Stimulated activated naive CD8-positive, alpha-beta T cell treated with anti-CD3 and anti-CD28 coated beads, Interleukin-15, Interleukin-2, amounts not matched to agents 100 ng/mL and 50 ng/mL, for 24 hours (primary cell): Measurements from ENCODE around the gene TUBA1A.

Experiments
- H3K27ac Mint-ChIP-seq: one replicate; pipeline ENCODE4 v1.8.0; 2021; ENCODE audit warnings: mild to moderate bottlenecking, mixed read lengths
- H3K27me3 Mint-ChIP-seq: one replicate; pipeline ENCODE4 v1.8.0; 2021; ENCODE audit warnings: mixed read lengths
- H3K36me3 Mint-ChIP-seq: one replicate; pipeline ENCODE4 v1.8.0; 2021; ENCODE audit warnings: low read depth, mixed read lengths
- H3K4me1 Mint-ChIP-seq: one replicate; pipeline ENCODE4 v1.8.0; 2021; ENCODE audit warnings: low read depth, mixed read lengths
- H3K4me3 Mint-ChIP-seq: one replicate; pipeline ENCODE4 v1.8.0; 2021; ENCODE audit warnings: mild to moderate bottlenecking, mixed read lengths
- H3K9me3 Mint-ChIP-seq: one replicate; pipeline ENCODE4 v1.8.0; 2021; ENCODE audit warnings: mixed read lengths

TUBA1A gene

DNA sequence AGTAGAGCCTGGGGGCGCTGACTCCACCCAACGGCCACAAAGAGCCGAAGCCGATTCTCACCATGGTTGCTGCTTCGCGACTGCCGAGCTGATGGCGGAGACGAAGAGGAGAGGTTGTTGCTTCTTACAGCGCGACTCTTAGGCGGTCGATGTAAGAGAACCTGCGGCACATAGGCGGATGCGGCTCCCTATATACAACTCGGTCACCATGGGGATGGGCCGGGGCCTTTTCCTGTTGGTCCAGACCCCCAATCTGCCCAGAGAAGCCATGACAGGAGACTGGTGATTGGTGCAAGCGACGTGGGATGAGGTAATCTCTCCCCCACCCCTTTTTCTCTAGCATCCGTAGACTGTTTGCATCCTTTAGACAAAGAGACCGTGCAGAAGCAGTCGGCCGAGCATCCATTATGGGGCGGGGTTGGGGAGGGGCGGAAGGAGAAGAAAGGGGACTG, at the start of gene TUBA1A:
Gene TUBA1A, minus strand, starts transcription at position 165 of the 452 bp plus-strand sequence. Its CDS starts 101 bp downstream, at position 64.
- Mint-ChIP-seq H3K4me3 (peak within 1 kb of the TSS; percentile 90), H3K27ac (peak within 1 kb of the TSS; percentile 89), H3K36me3 (peaks cover 18% of the 10 kb centered on the region), H3K4me1 (peaks cover 19% of the 10 kb centered on the region), H3K27me3 (no peaks in the 10 kb centered on the region), H3K9me3 (no peaks in the 10 kb centered on the region)

DNA sequence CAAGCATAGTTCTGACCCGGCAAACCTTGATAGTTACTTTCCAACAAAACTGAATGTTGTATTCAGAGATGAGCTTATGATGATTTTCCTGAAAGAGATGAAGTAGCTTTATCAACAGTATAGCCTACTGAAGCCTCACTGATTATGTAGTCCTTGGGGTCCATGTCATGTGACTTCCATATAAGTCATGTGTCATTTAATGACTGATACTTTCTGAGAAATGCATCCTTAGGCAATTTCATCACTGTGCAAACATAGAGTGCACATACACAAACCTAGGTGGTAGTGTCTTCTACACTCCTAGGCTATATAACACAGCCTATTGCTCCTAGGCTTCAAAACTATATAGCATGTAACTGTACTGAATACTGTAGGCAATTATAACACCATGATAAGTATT, 47.5 kb upstream of the TUBA1A start:
- no peak overlapping the region for H3K27ac Mint-ChIP-seq
- H3K4me3 Mint-ChIP-seq = no peak overlapping the region
- H3K36me3 Mint-ChIP-seq = no peaks in the 10 kb centered on the region
- H3K9me3 Mint-ChIP-seq = no peaks in the 10 kb centered on the region
- peaks cover 23% of the 10 kb centered on the region for H3K4me1 Mint-ChIP-seq
- peaks cover 3% of the 10 kb centered on the region for H3K27me3 Mint-ChIP-seq

DNA sequence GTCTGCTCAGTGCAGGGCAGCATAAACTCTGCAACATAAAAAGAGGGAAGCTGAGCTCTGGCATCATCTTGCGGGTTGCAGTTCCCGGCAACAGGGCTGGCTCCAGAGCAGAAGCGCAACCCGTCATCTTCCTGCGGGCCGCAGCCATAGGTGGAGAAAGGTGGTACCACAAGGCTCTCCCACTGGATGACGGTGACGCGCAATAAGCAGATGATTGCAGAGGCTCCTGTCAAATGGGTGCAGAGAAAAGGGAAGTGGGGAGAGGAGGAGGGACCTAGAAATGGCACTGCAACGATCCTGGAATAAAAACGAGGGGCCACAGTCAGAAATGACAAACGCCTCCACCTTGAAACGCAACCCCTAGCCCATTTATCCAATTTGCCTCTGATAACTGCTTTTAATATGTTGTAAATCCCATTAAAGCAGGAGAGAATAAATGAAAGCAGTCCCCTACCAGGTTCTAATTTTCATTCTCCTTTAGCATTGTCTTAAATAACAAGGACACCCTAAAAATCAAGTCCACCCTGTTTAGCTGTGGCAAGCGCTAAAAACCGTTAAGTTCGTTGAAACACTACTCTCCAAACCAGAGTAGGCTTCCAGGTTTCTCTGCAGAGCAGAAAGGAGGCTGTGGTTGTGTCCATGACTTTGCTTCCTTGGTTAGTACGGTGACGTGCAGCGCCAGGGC, 45.1 kb upstream of the TUBA1A start:
- peak overlapping the region; percentile 88 for H3K4me3 Mint-ChIP-seq
- no peaks in the 10 kb centered on the region for H3K36me3 Mint-ChIP-seq
- peaks cover 23% of the 10 kb centered on the region for H3K4me1 Mint-ChIP-seq
- peak overlapping the region; percentile 83 for H3K27ac Mint-ChIP-seq
- peaks cover 3% of the 10 kb centered on the region for H3K27me3 Mint-ChIP-seq
- H3K9me3 Mint-ChIP-seq = no peaks in the 10 kb centered on the region

DNA sequence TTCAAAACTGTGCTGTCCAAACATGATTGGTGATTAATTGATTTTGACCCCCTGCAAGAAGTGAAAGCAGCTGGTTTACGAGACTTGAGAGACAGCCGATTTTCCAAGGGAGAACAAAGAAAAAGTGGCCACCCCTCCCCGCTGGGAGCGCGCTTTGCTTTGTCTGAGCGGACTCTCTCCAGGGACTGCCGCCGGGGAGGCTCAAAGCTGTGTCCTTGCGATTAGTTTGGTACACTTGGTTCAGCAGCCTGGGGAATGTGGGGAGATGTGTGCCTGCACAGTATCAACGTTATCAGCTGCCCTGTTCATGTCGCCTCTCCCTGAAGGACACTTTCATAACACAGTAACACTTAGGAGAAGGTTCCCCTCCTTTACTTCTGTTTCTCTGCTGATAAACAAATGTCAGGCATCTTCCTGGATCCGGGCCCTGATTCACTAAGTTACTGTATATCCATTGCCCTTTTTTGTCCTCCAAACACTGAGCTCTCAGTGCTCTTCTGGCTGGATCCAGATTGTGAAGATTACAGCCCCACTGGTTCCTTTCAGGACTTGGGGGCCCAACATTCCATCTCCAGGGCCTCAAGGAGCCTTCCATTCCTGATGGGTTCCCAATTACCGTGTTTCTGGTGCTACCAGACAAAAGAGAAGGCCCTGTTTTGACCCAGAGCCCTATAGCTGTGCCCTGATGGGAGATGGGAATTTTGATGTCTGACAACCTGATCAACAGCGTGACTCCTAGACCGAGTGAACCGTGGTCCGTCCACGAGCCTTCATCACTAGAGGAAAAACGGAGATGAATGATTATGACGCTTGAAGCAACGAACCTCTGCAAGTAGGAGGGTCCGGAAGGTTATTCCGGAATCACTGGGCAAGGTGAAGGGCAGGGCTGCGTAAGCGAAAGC, 44.3 kb upstream of the TUBA1A start:
- H3K4me1 Mint-ChIP-seq = peaks cover 23% of the 10 kb centered on the region
- H3K4me3 Mint-ChIP-seq = peak overlapping the region; percentile 88
- peak overlapping the region; percentile 83 for H3K27ac Mint-ChIP-seq
- no peaks in the 10 kb centered on the region for H3K9me3 Mint-ChIP-seq
- no peaks in the 10 kb centered on the region for H3K36me3 Mint-ChIP-seq
- peaks cover 3% of the 10 kb centered on the region for H3K27me3 Mint-ChIP-seq

DNA sequence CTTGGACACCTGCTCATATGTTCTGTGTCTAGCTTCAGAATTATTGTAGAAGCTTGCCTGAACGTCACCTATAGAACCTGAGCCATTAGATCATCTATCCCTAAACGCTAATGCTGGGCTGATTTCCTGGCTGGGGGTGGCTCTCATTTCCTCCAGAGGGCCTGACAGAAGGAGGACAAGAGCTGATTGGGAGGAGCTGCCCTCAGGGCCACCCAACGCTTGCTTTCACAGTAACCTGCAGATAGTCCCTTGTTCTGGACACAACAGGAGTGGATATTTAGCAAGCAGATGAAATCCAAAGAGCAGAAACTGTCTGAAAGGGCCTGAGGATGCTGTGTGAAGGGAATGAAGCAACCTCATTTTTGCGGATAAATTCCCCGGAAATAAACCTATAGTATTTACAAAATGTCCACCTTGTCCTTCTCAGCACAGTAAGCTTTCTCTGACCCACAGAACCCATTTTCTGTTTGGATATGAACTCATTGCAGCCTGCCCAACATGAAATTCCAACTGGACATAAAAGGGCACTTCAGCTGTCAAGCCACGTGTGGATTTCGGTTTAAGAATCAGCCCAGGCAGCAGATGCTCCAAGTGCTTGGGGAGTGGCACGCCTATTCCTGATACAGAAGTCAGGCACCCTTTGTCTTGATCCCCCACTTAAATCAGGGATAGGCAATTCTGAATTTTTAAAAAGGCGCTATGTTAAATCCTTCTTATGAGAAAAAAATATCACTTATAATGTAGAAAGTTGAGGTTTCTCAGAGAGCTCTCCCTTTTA, 43.2 kb upstream of the TUBA1A start:
- H3K4me3 Mint-ChIP-seq = no peak overlapping the region
- peaks cover 23% of the 10 kb centered on the region for H3K4me1 Mint-ChIP-seq
- peaks cover 3% of the 10 kb centered on the region for H3K27me3 Mint-ChIP-seq
- H3K27ac Mint-ChIP-seq = no peak overlapping the region
- H3K9me3 Mint-ChIP-seq = no peaks in the 10 kb centered on the region
- no peaks in the 10 kb centered on the region for H3K36me3 Mint-ChIP-seq

DNA sequence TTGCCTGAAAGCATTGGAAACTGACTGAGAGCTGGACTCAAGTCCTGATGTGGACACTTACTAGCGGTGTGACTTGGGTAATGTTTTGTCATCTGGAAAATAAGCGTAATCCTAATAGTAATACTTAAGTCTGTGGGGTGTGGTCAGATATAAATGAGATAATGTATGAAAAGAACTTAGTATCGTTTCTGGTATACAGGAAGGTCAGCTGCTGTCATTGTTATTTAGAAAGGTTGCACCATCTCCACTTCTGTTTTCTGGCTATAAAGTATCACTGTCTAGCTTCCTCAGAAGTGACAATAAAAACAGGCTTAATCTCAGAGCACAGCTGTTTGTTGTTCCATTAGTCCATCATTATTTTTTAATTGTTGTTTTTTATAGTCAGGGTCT, 41.9 kb upstream of the TUBA1A start:
- Mint-ChIP-seq H3K4me1 (peaks cover 16% of the 10 kb centered on the region), H3K36me3 (no peaks in the 10 kb centered on the region), H3K27ac (no peak overlapping the region), H3K27me3 (no peaks in the 10 kb centered on the region), H3K4me3 (no peak overlapping the region), H3K9me3 (no peaks in the 10 kb centered on the region)

DNA sequence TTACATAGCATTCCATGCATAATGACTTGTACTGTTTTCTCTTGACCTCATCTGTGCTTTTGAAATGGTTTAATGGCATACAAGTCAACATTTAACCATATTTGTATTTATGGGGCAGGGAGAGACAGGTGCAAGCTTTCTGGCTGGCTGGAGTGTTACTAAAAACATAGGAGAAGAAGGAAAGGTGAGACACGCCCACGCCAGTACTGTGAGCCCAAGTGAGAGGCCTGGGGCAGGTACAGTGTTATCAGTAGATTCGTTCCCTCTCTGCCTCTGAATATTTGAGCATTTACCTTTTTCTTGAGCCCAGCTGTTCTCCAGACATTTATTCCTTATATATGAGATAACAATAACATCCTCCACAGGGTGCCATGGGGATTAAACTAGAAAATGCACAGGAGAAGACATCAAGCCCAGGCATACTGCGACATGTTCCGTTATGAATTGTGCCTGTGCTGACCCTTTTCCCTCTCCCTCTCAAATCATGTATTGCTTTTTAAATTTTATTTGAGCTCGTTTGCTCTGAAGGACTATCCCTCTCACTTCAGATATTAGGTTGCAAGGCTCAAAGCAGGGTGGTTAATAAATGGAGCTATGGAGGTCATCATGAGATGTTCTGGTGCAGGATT, 41.4 kb upstream of the TUBA1A start:
- peaks cover 16% of the 10 kb centered on the region for H3K4me1 Mint-ChIP-seq
- H3K27me3 Mint-ChIP-seq = no peaks in the 10 kb centered on the region
- H3K27ac Mint-ChIP-seq = no peak overlapping the region
- no peaks in the 10 kb centered on the region for H3K9me3 Mint-ChIP-seq
- H3K36me3 Mint-ChIP-seq = no peaks in the 10 kb centered on the region
- H3K4me3 Mint-ChIP-seq = no peak overlapping the region

DNA sequence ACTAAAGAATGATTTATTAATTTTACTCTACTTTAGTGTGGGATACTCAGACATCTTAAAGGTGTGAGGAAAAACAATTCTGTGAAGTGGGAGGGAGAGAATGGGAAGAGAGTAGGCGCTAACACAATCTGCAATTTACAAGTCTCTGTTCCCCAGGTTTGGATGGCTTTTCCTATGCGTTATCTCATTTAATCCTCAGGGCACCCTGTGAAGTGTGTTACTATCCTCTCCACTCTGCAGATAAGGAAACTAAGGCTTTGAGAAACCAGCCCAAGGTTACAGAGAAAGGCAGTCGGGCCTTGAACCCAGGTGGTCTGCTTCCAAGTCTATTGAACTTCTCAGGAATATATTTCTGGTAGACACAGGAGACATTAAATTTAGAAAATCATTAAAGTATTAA, 39.8 kb upstream of the TUBA1A start:
- no peaks in the 10 kb centered on the region for H3K36me3 Mint-ChIP-seq
- H3K27ac Mint-ChIP-seq = no peak overlapping the region
- no peaks in the 10 kb centered on the region for H3K9me3 Mint-ChIP-seq
- H3K4me1 Mint-ChIP-seq = peaks cover 4% of the 10 kb centered on the region
- H3K27me3 Mint-ChIP-seq = no peaks in the 10 kb centered on the region
- no peak overlapping the region for H3K4me3 Mint-ChIP-seq

DNA sequence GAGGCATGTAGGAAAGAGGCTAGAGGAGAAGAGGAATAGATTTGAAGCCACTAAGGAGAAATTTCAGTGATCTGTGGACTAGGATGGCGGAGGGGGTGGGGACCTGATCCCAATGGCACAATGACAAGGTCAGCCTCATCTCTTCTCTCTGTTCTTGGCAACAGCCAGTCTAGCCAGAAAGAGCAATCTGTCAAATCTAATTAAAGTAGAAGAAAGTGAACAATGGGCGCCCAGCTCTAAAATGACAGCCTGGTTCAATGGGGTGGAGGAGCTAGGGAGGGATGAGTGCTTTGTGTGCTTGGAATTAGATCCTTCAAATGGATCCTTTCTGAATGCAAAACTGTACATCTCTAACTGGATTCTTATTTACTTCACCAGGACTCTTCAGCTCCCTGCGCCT, 38.8 kb upstream of the TUBA1A start:
- no peak overlapping the region for H3K4me3 Mint-ChIP-seq
- H3K4me1 Mint-ChIP-seq = no peaks in the 10 kb centered on the region
- no peaks in the 10 kb centered on the region for H3K36me3 Mint-ChIP-seq
- H3K9me3 Mint-ChIP-seq = no peaks in the 10 kb centered on the region
- no peaks in the 10 kb centered on the region for H3K27me3 Mint-ChIP-seq
- H3K27ac Mint-ChIP-seq = no peak overlapping the region

DNA sequence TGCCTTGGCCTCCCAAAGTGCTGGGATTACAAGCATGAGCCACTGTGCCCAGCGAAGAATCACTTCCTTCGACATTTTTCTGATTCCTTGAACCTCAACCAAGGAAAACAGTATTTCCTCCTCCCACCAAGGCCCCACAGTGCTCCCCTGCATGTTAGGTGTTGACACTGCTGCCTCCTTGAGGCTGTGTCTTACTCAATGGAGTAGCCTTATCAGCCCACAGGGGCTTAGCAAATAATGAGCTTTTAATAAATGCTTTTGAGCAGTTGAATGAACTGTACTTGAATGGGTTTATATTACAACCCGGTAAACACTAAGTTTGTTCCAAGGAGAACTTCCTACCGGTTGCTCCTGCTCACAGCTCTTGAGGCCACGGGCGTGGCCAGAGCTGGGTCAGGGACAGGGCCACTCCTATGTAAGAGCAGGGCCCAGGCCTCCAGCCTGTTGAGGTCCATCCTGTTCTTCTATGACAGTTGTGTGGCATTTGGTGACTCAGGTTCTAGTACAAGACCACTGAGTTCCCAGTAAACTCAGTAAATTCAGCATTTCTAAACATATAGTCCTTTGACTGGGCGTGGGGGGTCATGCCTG, 36.8 kb upstream of the TUBA1A start:
- Mint-ChIP-seq H3K36me3 (no peaks in the 10 kb centered on the region), H3K9me3 (no peaks in the 10 kb centered on the region), H3K4me1 (no peaks in the 10 kb centered on the region), H3K4me3 (no peak overlapping the region), H3K27me3 (no peaks in the 10 kb centered on the region), H3K27ac (no peak overlapping the region)

DNA sequence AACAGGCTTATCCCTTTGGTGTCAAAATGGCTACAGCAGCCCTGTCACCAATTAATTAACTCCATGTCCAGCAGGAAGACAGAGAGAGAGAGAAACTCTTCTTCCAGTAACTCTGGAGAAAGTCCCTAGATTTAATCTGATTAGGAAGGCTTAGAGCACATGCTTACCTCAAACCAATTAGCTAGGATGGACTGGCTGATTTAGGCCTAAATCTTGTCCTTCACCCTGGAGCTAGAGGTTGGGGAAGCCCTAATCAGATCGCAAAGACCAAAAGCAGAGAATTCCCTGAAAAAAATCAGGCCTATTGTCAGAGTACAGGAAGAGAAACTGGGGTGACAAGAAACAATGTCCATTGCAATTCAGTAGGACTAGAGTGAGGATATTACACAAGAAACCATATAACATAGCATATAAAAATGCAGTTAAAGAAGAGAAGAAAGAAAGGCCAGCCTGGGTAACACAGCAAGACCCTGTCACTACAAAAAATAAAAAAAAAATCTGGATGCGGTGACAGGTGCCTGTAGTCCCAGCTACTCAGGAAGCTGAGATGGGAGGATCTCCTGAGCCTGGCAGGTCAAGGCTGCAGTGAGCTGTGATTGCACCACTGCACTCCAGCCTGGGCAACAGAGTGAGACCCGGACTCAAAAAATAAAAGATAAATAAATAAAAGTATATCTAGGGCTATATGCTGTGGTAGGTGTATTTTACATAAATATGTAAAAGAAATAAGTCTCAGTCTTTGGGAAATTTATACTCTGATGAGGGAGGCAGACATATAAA, 34.9 kb upstream of the TUBA1A start:
- no peak overlapping the region for H3K27ac Mint-ChIP-seq
- H3K9me3 Mint-ChIP-seq = no peaks in the 10 kb centered on the region
- no peaks in the 10 kb centered on the region for H3K4me1 Mint-ChIP-seq
- H3K36me3 Mint-ChIP-seq = no peaks in the 10 kb centered on the region
- H3K27me3 Mint-ChIP-seq = no peaks in the 10 kb centered on the region
- no peak overlapping the region for H3K4me3 Mint-ChIP-seq

DNA sequence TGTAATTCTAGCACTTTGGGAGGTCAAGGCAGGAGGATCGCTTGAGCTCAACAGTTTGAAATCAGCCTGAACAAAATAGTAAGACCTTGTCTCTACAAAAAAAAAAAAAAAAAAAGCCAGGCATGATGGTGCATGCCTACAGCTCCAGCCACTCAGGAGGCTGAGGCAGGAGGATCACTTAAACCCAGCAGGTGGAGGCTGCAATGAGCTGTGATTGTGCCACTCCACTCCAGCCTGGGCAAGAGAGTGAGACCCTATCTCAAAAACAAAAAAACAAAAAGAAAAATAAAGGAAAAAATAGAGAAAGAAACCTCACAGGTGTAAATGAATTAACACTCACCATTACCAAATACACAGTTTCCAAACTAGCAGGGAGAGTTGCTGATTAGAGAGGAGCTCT, 34.2 kb upstream of the TUBA1A start:
- Mint-ChIP-seq H3K4me3 (no peak overlapping the region), H3K27me3 (no peaks in the 10 kb centered on the region), H3K9me3 (no peaks in the 10 kb centered on the region), H3K36me3 (no peaks in the 10 kb centered on the region), H3K27ac (no peak overlapping the region), H3K4me1 (no peaks in the 10 kb centered on the region)

DNA sequence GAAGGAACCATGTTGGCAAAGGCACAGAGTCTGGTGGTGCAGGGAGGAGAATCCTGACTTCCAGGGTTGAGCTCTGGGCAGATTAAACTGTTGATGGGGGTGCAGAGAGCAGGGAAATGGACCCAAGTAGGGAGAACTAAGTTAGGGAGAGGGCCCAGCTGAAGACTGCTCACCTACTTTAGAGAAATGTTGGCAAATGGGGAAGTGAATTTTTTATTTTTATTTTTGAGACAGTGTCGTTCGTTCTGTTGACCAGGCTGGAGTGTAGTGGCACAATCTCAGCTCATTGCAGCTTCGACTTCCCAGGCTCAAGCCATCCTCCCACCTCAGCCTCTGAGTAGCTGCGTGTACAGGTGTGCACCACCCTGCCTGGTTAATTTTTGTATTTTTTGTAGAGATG, 32.1 kb upstream of the TUBA1A start:
- no peaks in the 10 kb centered on the region for H3K27me3 Mint-ChIP-seq
- no peak overlapping the region for H3K27ac Mint-ChIP-seq
- H3K9me3 Mint-ChIP-seq = no peaks in the 10 kb centered on the region
- no peaks in the 10 kb centered on the region for H3K36me3 Mint-ChIP-seq
- H3K4me1 Mint-ChIP-seq = no peaks in the 10 kb centered on the region
- H3K4me3 Mint-ChIP-seq = no peak overlapping the region
